HCT116 (cell line): Measurements from ENCODE around the gene SNAP29. TPM values are rescaled to one million over a fixed set of nuclear protein-coding genes. Genes with fewer than 3 reads are reported as not detected.

Experiments
- ATAC-seq: fragments of 200-7000 bp; cut with Tn5 transposase; 2 replicates; pipeline ENCODE4 v1.9.1; 2020; ENCODE audit warnings: mild to moderate bottlenecking, moderate library complexity
- BruUV-seq: library from RNA; stranded (reverse); fragments of 400-500 nt; replicated peaks from 2 replicates; lab custom pipeline; 2021; lab: Mats Ljungman, UMichigan
- CTCF ChIA-PET: fragments of 300-600 bp; sonication (Branson Sonifier 250); formaldehyde crosslinking; loops from one replicate; lab custom pipeline; 2021; ENCODE audit warnings: antibody characterized with exemption; lab: Charles Lee
- POLR2A ChIA-PET: fragments of 300-600, 350-600 bp; sonication (Branson Sonifier 250); formaldehyde crosslinking; loops from one replicate; lab custom pipeline; 2021; ENCODE audit warnings: antibody characterized with exemption; lab: Charles Lee
- RAD21 ChIA-PET, 2 experiments: fragments of 300-600 bp; sonication (Branson Sonifier 250); formaldehyde crosslinking; loops; one replicate each; lab custom pipeline; 2023; ENCODE audit warnings: low total read pairs in 2 of 2; ENCODE audit not compliant: uncharacterized antibody in 2 of 2, unreplicated experiment in 2 of 2, low non-redundant PET in 1 of 2; lab: Charles Lee
- DNase-seq: peaks from one replicate; pipeline ENCODE4 v3.0.0-alpha.2; 2010; ENCODE audit warnings: low read depth, low spot score
- H2AFZ ChIP-seq: fragments of 200-600 bp; shearing (Covaris generic), sonication (generic); 2 replicates; pipeline ENCODE4 v1.6.1; 2017; ENCODE audit warnings: low read depth, mixed run types, mixed read lengths, antibody characterized with exemption, low read length; ENCODE audit not compliant: poor library complexity, severe bottlenecking
- H3K27ac ChIP-seq: 2 replicates; pipeline ENCODE4 v1.5.1; 2012; ENCODE audit warnings: low read depth, low read length
- H3K27me3 ChIP-seq: fragments of 200-600 bp; sonication (generic); 2 replicates; pipeline ENCODE4 v1.6.1; 2016; ENCODE audit warnings: mixed run types, low read length, mixed read lengths; ENCODE audit not compliant: insufficient read depth
- H3K36me3 ChIP-seq, 2 experiments: fragments of 200-500 bp in 1 of 2; fragments of 200-600 bp in 1 of 2; sonication (Bioruptor generic) in 1 of 2; sonication (generic) in 1 of 2; 2 replicates each; pipeline versions ENCODE4 v1.5.1 to v1.6.1; 2014 to 2016; ENCODE audit warnings: low read length in 2 of 2, inconsistent platforms in 1 of 2, mixed read lengths in 1 of 2, mixed run types in 1 of 2; ENCODE audit not compliant: insufficient read depth in 2 of 2, control insufficient read depth in 1 of 2
- H3K4me1 ChIP-seq, 2 experiments: fragments of 200-600 bp in 1 of 2; sonication (generic) in 1 of 2; 2 replicates each; pipeline versions ENCODE4 v1.5.1 to v1.6.1; 2012 to 2017; ENCODE audit warnings: low read length in 2 of 2, inconsistent platforms in 1 of 2, mild to moderate bottlenecking in 1 of 2, mixed read lengths in 1 of 2, mixed run types in 1 of 2, moderate library complexity in 1 of 2; ENCODE audit not compliant: insufficient read depth in 2 of 2, control insufficient read depth in 1 of 2
- H3K4me2 ChIP-seq: fragments of 200-600 bp; sonication (generic); 2 replicates; pipeline ENCODE4 v1.6.1; 2017; ENCODE audit warnings: mixed run types, low read length, mixed read lengths
- H3K4me3 ChIP-seq, 2 experiments: fragments of 200-600 bp in 1 of 2; sonication (generic) in 1 of 2; replicated peaks in 1 of 2; 2 replicates each; pipeline ENCODE4 v1.5.1; 2011 to 2016; ENCODE audit warnings: low read length in 2 of 2, control low read depth in 1 of 2, low read depth in 1 of 2, mild to moderate bottlenecking in 1 of 2, mixed read lengths in 1 of 2, mixed run types in 1 of 2
- H3K79me2 ChIP-seq: fragments of 200-600 bp; sonication (generic); 2 replicates; pipeline ENCODE4 v1.6.1; 2017; ENCODE audit warnings: mild to moderate bottlenecking, mixed run types, low read length, moderate library complexity, mixed read lengths; ENCODE audit not compliant: insufficient read depth
- H3K9ac ChIP-seq: fragments of 200-600 bp; sonication (generic); 2 replicates; pipeline ENCODE4 v1.6.1; 2016; ENCODE audit warnings: low read length, mixed read lengths
- H3K9me2 ChIP-seq: fragments of 200-600 bp; sonication (generic), shearing (Covaris generic); 2 replicates; pipeline ENCODE4 v1.6.1; 2017; ENCODE audit warnings: mixed run types, mild to moderate bottlenecking, moderate library complexity; ENCODE audit not compliant: insufficient read depth
- H3K9me3 ChIP-seq, 2 experiments: fragments of 200-500 bp in 1 of 2; fragments of 200-600 bp in 1 of 2; sonication (Bioruptor generic) in 1 of 2; sonication (generic) in 1 of 2; 2 replicates each; pipeline ENCODE4 v1.6.1; 2014 to 2017; ENCODE audit warnings: low read length in 2 of 2, mixed read lengths in 2 of 2, inconsistent platforms in 1 of 2, low read depth in 1 of 2, mild to moderate bottlenecking in 1 of 2, mixed run types in 1 of 2, moderate library complexity in 1 of 2; ENCODE audit not compliant: control insufficient read depth in 1 of 2, insufficient read depth in 1 of 2
- H4K20me1 ChIP-seq: fragments of 200-600 bp; sonication (generic), shearing (Covaris generic); 2 replicates; pipeline ENCODE4 v1.6.1; 2017; ENCODE audit warnings: mixed run types, mild to moderate bottlenecking, moderate library complexity; ENCODE audit not compliant: insufficient read depth
- ATF3 ChIP-seq: IDR thresholded peaks from 2 replicates; pipeline ENCODE4 v1.6.1; 2012
- CBX3 ChIP-seq: IDR thresholded peaks from 2 replicates; pipeline ENCODE4 v1.6.1; 2012; ENCODE audit warnings: low read depth
- CEBPB ChIP-seq: IDR thresholded peaks from 2 replicates; pipeline ENCODE4 v1.6.1; 2012; ENCODE audit warnings: low read depth
- CTCF ChIP-seq, 3 experiments: fragments of 200-600 bp in 1 of 3; sonication (generic) in 1 of 3; IDR thresholded peaks in 2 of 3; conservative IDR thresholded peaks in 1 of 3; 2 replicates each; pipeline ENCODE4 v1.5.1; 2012 to 2017; ENCODE audit warnings: low read depth in 2 of 3, low read length in 2 of 3, antibody characterized with exemption in 1 of 3, borderline replicate concordance in 1 of 3, control low read depth in 1 of 3, mild to moderate bottlenecking in 1 of 3, mixed read lengths in 1 of 3, mixed run types in 1 of 3, moderate library complexity in 1 of 3; ENCODE audit not compliant: insufficient read depth in 1 of 3
- EGR1 ChIP-seq: IDR thresholded peaks from 2 replicates; pipeline ENCODE4 v1.6.1; 2012; ENCODE audit warnings: low read depth
- EZH2 ChIP-seq: fragments of 200-600 bp; sonication (generic); IDR thresholded peaks from 2 replicates; pipeline ENCODE4 v1.6.1; 2017; ENCODE audit warnings: antibody characterized with exemption, mixed run types
- EZH2phosphoT487 ChIP-seq: fragments of 200-600 bp; IDR thresholded peaks from 2 replicates; pipeline ENCODE4 v1.6.1; 2018; ENCODE audit warnings: antibody characterized with exemption, borderline replicate concordance
- FOSL1 ChIP-seq: IDR thresholded peaks from 2 replicates; pipeline ENCODE4 v1.6.1; 2012; ENCODE audit warnings: low read depth
- JUND ChIP-seq: IDR thresholded peaks from 2 replicates; pipeline ENCODE4 v1.6.1; 2012
- MAX ChIP-seq: IDR thresholded peaks from 2 replicates; pipeline ENCODE4 v1.6.1; 2012
- POLR2A ChIP-seq: IDR thresholded peaks from 2 replicates; pipeline ENCODE4 v1.7.0; 2011; ENCODE audit warnings: borderline replicate concordance; ENCODE audit not compliant: insufficient read depth, insufficient read length; ENCODE audit errors: extremely low read depth
- POLR2AphosphoS5 ChIP-seq: IDR thresholded peaks from 2 replicates; pipeline ENCODE4 v1.6.1; 2011; ENCODE audit warnings: mild to moderate bottlenecking, low read depth, low read length, moderate library complexity
- RAD21 ChIP-seq: IDR thresholded peaks from 2 replicates; pipeline ENCODE4 v1.6.1; 2012; ENCODE audit warnings: low read depth, mild to moderate bottlenecking
- REST ChIP-seq: IDR thresholded peaks from 2 replicates; pipeline ENCODE4 v1.6.1; 2012; ENCODE audit warnings: low read depth
- SP1 ChIP-seq: IDR thresholded peaks from 2 replicates; pipeline ENCODE4 v1.6.1; 2012; ENCODE audit warnings: low read depth
- SRF ChIP-seq: IDR thresholded peaks from 2 replicates; pipeline ENCODE4 v1.6.1; 2012; ENCODE audit warnings: low read depth
- TCF7L2 ChIP-seq: IDR thresholded peaks from 2 replicates; pipeline ENCODE4 v1.7.0; 2011; ENCODE audit warnings: borderline replicate concordance, inconsistent platforms; ENCODE audit not compliant: insufficient read depth, insufficient read length; ENCODE audit errors: extremely low read depth
- YY1 ChIP-seq: IDR thresholded peaks from 2 replicates; pipeline ENCODE4 v1.6.1; 2011; ENCODE audit warnings: low read length, low read depth, moderate library complexity, mild to moderate bottlenecking; ENCODE audit not compliant: insufficient replicate concordance; ENCODE audit errors: extremely low read depth
- ZFX ChIP-seq: fragments of 450-650 bp; IDR thresholded peaks from 2 replicates; pipeline ENCODE4 v1.6.1; 2017
- ZNF274 ChIP-seq: fragments of 200-500 bp; sonication (Bioruptor generic); IDR thresholded peaks from 2 replicates; pipeline ENCODE4 v1.6.1; 2014; ENCODE audit warnings: mild to moderate bottlenecking, low read depth, low read length, inconsistent platforms
- intact Hi-C: fragments of 100-400 bp; cut with micrococcal nuclease; formaldehyde crosslinking; loops from 2 replicates; pipeline ENCODE4 v1.10.0; 2022
- total RNA-seq: library from RNA; stranded (reverse); gene quantifications from one replicate; pipeline ENCODE4 v1.2.1, GENCODE V29; 2021; ENCODE audit not compliant: unreplicated experiment

The SNAP29 gene
- total RNA-seq, 1 experiment from 2014 or later = 27.3 TPM

GRCh38 chr22:20868025-20868962, 9.5 kb downstream of the SNAP29 start:
- H3K9me2 ChIP-seq = no peaks in the 10 kb centered on the region
- TF ChIP-seq ZFX (no peak), EZH2phosphoT487 (no peak), YY1 (no peak), EZH2 (no peak), CBX3 (no peak), ATF3 (no peak), JUND (no peak), TCF7L2 (no peak), EGR1 (no peak), FOSL1 (no peak), ZNF274 (no peak), CTCF (IDR thresholded peaks at IDR 0.05 in 2 of 3, conservative IDR thresholded peaks at IDR 0.05 in 1 of 3; ENCODE audit: borderline replicate concordance in 1 of 3, insufficient read depth in 1 of 3, low read depth in 2 of 3, low read length in 2 of 3) (no peak), SP1 (no peak), RAD21 (no peak), CEBPB (no peak), SRF (no peak), REST (no peak), POLR2A (no peak), MAX (no peak), POLR2AphosphoS5 (no peak)
- H3K4me1 ChIP-seq = peaks cover 5 to 11% of the 10 kb centered on the region in 2 experiments; a peak in 3 of 4 replicates
- H4K20me1 ChIP-seq = no peaks in the 10 kb centered on the region
- no peak overlapping the region for H3K4me3 ChIP-seq
- BruUV-seq = no TSS peak
- no peaks in the 10 kb centered on the region for H3K79me2 ChIP-seq
- ChIA-PET CTCF (interaction anchor here (1.6 kb wide), 1 partner anchor 17 kb away, joined by 5 read pairs; no protein-coding TSS in a partner anchor), POLR2A (no interaction called here), RAD21 (no interaction called here)
- intact Hi-C loops = no loop called here
- H3K27me3 ChIP-seq = no peaks in the 10 kb centered on the region
- no peak overlapping the region for H2AFZ ChIP-seq
- 0 out of 4 replicates have a peak, but pooled peaks cover 0 to 2% of the 10 kb centered on the region in 2 experiments for H3K36me3 ChIP-seq
- no peak overlapping the region for H3K9ac ChIP-seq
- H3K27ac ChIP-seq = no peak overlapping the region
- no peaks in the 10 kb centered on the region for H3K9me3 ChIP-seq
- DNase-seq (no peak), ATAC-seq (no peak)
- no peak overlapping the region for H3K4me2 ChIP-seq
